Activated CD4-positive, alpha-beta T cell treated with anti-CD3 and anti-CD28 coated beads, Interleukin-2, Interleukin-4, amounts not matched to agents 100 ng/mL and 50 ng/mL, durations not matched to agents 16 hours and 8 hours (primary cell): ENCODE data around the gene EIF6.
A peak's percentile ranks its signal among the peaks of the same experiment; 100 is the strongest.
"Not testable (repeated sequence)": the region's sequence is repeated elsewhere in the genome, so short reads cannot be mapped to it uniquely, and the experiment has no call there.

ENCODE experiments used
- DNase-seq: peaks from one replicate; pipeline ENCODE4 v3.0.0-alpha.2; 2020; ENCODE audit warnings: low spot score

Gene EIF6

DNA sequence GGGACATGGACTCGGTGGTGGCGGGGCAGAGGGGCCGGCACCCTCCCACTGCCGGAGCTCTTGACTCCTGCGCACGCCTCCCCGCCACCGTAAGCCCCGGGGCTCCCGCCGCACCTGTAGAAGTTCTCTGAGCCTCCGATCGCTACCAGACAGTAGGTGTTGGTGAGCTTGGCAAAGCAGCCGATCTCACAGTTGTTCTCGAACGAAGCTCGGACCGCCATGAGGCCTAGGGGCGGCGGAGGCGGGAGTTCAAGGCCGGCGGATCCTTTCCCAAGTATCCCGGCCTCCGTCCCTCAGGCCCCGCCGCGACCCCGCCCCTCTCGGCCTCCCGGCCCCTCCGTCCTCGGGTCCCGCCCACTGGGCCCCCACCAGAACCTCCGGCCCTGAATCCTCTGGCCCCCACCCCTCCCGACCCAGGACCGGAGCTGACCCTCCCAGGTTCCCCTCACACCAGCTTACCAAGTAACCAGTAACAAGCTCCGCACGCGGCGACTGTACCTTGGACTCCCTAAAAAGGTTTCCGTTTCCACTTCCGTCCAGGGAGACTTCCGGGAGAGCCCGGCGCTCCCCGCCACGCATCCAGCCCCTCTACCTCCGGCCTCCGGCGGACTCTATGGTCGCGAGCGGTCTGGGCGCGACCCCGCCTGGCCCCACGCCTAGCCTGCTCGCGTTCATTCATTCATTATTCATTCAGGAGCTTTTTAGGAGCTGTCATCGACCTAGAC, at the start of gene EIF6:
Gene EIF6, minus strand, starts transcription at position 506 of the 725 bp plus-strand sequence. Its CDS starts 285 bp downstream, at position 221.
- DNase-seq = peak; percentile 88

DNA sequence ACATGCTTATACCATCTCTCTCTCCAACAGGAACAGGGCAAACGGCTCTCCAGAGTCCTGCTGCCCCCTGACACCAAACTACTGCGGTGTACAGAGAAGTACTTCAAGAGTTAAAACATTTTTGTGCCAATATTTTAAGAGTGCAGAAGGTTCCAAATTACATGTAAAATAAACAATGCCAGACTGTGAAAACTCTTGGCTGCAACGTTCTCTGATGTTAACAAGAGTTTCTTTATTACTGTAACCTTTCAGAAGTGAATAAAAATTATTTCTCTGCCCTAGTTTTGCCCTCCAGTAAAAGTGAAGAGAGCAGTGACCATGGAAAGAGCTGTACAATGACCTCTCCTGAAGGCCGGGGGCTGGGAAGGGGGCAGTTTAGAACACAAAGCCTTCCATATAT, 49.0 kb upstream of the EIF6 start:
- DNase-seq = no peak

DNA sequence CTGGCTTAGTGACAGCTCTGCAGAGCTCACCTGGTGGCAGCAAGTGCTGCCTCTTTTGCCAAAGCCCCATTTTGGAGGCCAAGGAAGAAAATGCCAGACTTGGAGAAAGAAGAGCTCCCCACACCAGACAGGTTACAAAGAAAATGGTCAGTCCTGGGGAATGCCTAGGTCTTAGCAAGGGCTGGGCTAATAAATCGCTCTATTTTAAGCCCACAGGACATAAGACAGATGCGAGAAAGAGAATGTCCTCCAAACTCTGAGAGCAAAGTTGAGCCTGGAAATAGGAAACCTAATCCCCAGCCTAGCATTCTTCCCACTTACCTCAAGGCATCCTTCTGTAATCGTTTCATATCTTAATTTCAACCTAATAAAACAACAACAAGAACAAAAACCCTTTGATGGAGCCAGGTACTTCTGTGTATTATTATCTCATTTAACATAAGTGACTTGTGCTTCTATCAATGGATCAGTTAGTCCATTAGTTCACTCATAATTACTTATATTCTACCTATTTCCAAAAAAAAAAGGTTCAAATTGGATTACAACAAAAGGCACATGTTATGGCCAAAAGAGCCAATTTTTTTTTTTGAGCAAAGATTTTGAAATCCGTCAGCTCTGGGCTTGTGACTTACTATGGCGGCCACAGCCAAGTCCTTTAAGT, 48.1 kb upstream of the EIF6 start:
- no peak for DNase-seq

DNA sequence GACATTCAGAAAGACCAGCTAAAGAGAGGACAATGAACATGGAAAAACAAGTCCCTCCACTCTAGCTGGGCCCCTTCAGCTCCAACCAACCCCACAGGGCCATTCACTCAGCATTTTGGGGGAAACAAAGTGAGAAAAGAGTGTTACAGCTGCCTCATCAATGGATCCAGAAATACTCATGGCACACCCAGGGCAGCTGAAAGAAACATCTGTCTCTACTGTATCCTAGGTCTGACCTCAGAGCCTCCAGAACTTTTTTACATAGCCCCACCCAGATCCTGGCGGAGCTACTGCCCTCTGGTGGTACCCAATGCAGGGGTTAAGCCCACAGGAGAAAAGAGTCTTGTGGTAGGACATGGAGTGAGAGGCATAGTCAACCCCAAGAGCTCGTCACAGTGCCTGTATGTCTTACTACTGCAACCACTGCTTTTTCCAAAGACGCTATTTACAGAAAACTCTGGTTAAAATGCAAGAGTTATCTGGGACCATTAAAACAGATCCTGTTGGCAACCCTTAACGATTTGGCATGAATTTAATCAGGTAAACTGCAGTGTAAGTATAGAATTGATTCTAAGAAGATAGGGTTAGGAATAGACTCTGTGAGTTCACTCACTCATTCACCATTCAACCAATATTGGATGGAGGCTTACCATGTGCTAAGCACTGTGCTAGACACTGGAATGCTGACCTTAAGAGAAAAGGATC, 45.0 kb upstream of the EIF6 start:
- peak; percentile 79 for DNase-seq

DNA sequence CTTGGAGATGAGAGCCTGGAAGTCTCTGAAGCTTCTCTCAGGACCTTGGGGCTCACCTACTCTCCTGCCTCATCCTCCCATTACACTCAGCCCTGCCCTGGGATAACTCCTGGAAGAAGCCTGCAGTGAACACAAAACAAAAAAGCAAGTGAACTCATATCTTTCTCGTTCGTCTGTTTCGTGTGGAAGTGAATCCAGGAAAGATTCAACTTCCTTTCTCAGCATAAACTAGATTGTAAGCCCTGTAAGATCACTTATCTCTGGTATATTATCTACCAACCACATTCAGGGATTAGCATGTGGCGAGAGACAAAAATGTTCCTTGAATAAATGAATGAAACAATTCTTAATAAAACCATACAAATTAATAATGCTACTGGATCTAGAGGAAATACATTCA, 44.1 kb upstream of the EIF6 start:
- no peak for DNase-seq

DNA sequence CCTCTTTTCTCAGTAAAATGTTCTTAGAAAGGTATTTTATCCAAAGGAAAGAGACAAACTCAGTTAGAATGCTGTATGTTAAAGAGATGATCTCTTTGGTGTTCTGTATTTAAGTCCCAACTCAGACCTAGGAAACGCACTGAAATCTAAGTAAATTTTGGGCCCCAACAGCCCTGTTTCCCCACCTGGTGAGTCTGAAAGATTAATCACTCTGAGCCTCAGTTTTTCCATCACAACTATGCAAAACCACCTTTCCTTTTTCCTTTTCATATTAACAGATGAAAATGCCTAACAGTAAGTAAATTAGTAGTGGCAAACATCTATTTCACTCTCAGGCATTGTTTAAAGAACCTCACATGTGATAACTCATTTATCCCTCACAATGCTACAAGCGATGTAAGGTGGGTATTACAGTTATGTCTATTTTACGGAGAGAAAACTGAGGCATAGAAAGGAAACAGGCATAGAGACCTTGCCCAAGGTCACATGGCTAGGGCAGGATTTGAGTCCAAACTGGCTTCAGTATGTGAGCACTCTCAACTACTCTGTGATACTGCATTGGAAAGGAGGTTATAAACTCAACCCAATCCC, 43.6 kb upstream of the EIF6 start:
- no peak for DNase-seq

DNA sequence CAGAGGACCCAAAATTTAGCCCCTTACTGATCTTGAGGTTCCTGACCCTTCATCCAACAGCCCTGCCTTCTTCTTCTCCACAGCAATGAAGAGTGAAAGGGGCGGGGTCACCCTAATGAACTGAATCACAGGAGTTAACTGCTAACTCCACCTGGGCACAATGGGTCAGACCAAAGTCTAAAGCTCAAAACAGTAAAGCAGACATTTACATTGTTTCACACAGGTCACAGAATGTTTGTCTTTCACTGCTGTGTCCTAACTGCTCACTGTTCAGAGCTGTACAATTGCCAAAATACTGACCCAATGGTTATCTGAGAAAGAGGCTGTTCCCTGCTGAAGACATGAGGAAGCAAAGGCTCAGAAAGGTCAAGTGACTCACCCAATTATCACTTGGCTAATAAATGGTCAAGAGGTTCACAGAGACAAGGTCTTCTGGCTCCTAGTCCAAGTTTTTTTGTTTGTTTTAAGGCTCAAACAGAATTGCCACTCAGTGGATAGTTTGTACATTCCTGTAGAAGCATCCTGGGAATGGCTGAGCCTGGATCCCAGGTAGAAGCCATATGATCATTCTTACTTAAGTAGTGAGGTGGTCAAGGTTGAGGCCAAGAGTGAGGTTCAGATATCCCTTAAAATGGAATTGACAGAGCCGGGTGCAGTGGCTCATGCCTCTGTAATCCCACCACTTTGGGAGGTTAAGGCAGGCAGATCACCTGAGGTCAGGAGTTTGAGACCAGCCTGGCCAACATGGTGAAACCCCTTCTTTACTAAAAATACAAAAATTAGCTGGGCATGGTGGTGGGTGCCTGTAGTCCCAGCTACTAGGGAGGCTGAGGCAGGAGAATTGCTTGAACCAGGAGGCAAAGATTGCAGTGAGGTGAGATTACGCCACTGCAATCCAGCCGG, 42.8 kb upstream of the EIF6 start:
- no peak for DNase-seq

DNA sequence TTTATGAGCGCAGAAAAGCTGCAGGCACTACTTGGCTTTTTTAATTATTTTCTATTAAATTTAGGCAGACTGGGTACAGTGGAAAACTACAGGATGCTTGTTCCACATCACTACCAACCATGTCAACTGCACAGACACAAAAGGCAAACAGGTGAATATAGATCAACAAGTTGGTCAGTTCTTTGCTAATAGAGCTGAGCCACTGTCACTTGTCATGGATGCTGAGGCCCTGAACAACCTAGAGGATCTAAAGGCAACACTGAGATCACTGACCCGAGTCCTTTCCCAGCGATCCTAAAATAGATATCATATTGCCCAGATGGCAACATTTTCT, 42.1 kb upstream of the EIF6 start:
- no peak for DNase-seq

DNA sequence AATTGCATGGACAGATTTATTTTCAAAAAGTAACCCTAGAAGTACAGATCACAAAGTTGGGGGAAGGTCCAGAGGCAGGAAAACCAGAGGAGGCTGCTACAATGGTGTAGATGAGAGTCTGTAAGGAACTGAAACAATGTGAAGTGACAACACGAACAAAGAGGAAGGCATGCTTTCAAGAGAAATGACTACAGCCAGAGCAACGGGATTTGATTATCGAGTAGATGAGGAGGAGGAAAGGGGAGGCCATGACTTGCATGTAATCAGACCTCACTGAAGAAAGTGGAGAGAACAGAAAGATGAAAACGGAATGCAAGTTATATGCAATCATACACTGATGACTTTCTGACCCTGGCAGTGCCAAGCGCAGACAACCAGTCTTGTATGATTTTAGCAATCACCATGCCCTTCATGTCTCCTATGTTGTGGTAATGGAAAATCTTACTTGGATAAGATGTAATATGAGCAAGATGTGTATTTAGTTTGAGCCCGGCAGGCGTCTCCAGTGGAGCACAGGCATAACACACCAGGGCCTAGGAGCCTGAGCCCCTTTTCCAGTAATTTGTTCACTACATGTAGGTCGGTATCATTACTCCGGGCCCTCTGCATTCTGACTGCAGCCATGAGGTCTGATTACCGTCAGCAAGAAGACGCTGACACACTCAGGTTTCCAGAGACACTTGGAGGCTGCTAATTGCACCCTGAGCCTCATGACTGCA, 41.6 kb upstream of the EIF6 start:
- DNase-seq = no peak

DNA sequence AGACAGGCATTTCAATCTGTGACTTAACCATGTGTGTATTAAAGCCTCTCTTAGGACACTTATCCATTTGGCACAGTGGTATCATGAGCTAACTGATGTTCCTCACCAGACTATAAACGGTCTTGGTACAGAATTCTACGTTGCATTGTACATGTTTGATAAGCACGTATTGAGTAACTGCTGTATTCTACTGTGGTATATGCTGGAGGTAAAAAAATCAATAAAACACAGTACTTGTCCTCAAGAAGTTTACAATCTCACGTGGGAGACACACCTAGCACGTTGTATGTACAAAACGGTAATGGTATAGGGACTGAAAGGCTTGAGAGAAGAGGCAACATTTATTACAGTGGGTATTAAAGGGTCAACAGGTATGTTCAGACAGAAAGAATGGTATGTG, 40.8 kb upstream of the EIF6 start:
- no peak for DNase-seq

DNA sequence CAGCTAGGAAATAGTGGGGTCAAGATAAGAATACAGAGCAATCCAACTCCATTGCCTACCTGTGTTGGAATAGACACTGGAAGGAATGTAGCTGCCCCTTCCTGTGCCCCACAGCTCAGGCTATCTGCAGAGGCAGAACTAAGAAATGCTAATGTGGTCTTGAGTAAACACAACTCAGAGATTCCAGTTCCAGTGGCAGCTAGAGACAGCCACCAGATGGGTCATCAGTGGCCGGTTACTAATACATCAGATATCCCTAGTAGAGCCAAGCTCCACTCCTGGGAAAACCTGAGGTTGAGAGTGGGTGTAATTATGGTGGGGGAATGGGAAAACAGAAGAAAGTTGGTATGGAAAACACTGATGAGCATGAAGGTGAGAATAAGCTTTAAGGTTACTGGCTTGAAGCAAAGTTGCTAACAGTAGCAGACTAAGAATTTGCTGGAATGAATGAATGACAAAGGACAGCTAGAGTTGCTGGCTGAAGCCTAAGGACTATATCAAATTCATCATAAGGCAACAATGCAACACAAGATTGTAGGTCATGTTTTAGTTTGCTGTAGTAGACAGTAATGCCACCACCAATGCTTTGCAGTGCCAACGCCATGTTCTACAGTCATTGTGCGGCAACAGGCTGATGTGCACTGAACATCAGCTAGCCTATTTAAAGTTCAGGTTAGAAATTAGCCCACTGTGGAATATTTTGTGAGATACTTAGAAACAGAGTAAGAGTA, 36.0 kb upstream of the EIF6 start:
- no peak for DNase-seq

DNA sequence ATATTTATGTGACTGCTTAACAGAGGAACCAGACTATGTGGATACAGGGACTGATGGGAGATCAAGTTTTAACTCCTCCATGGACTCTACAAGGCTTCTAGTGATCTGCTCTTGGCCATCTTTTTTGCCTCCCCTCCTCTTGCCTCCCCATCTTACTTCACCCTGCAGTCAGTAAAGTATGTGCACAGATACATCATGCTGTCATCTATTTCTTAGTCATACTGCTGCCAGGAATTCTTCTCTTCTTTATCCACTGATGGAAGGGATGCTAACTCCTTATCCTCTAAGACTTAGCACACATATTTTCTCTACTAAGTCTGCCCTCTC, 35.3 kb upstream of the EIF6 start:
- DNase-seq = no peak

DNA sequence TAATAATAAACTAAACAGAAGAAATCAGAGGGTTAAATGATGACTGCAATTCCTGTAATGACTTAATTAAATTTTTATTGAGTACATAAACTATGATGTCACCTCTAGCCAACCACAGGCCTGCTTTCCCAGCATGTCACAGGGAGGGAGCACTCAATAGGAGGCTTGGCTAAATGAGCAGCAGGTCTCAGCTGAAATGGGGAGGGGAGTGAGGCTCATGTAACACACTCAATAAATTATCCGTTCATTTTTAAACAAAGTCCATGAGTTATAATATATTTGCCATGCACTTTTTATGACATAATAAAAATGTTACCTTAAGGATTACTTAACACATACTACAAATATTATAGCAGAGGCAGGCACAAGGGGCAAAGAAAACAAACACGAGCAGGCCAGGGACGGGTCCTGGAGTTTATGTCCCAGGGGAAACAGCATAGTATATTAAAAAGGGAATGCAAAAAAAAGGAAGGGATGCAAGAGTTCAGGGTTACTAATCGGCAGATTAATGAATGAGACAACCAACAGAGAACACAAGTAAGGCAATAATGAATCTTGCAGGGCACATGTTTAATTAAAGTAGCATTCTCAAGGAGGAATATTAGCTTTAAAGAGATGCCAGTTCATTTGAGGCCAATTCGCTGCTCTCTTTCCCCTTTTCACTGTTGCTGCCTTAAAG, 34.8 kb upstream of the EIF6 start:
- DNase-seq = no peak

DNA sequence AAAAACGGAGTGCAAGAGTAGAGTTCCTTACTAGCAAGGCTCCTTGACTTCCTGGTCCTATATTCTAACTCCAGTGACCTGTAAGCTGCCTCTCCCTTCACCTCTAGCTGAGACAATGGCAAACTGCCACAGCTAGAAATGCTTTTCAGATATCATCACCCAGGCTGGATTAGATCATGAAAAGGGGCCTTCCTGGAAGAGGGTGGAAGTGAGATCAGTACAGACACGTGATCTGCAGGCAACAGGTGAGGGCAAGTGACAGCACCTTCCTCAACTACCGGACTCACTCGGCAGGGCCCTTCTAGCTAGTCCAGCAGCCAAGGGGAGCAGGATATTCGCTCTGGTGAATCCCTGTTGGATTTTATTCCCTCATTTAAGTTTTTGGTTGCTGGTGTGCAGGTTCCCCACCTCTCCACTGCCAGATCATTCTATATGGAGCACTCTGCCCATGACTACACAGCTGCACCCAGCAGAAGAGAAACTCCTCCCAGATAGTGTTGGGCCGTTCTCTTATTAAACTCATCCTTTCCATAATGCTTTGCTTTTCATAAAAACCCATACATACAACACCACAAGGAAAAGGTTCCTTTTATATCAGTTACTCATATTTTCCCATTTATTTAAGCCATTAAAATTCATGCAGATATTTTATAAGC, 34.1 kb upstream of the EIF6 start:
- peak; percentile 51 for DNase-seq

DNA sequence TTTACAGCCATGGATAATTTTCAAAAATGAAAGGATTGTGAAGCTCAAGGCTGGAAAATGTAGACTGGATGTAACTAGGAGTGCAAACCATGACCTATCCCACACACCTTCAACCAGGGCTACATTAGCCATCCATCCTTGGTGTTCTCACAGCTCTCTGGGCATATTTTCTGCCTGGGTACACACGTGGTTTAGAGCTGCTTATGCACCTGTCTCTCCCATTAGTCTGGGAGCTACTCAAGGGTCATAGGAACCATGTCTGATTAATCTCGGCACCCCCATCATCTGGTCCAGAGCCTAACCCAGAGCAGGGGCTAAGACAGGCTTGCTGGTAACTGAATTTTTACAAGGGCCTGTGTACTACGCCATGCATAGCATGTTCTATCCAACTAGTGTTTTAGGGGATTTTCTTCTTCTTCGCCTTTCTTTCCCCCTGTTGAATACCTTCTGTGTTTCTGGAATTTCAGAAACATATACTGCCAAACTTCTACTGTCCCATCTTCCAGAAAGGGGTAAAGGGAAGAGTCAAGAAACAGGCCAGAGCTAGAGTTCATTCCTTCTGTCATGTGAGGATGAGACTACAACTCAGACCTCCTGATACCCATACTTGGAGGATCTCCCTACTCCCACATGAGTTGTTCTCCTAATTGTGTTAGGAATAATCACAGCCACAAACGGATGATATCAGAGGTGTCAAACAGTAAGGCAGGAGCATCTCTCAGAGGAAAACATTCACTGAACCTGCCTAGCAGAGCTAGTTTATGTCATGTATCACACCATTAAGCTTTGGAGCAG, 33.0 kb upstream of the EIF6 start:
- DNase-seq = no peak

DNA sequence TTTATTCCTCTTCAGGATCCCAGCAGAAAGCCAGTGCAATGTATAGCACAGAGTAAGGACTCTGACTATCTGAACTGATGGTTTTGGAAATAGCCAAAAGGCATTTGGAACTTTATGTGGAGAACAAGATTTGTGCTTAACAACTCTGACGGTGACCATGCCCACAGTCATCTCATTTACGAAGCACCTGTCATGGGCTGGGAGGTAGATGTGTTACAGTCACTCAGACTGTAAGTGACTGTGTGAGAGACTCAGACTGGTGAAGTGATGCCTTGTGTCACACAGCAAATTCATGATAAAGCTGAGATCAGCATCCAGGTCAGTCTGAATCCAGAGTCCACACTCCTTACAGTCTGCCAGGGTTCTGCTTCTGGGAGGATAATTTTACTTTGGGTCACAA, 31.5 kb upstream of the EIF6 start:
- DNase-seq = no peak

DNA sequence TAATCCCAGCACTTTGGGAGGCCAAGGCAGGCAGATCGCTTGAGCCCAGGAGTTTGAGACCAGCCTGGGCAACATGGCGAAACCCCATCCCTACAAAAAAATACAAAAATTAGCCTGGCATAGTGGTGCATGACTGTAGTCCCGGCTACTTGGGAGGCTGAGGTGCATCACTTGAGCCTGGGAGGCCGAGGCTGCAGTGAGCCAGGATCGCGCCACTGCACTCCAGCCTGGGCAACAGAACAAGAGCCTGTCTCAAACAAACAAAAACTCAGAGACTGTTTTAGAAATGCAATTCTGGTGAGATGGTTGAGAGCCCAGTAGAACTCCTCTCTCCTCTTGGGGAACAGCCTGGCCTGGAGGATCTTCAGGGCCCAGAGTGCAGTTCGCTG, 31.1 kb upstream of the EIF6 start:
- DNase-seq = not testable (repeated sequence)

DNA sequence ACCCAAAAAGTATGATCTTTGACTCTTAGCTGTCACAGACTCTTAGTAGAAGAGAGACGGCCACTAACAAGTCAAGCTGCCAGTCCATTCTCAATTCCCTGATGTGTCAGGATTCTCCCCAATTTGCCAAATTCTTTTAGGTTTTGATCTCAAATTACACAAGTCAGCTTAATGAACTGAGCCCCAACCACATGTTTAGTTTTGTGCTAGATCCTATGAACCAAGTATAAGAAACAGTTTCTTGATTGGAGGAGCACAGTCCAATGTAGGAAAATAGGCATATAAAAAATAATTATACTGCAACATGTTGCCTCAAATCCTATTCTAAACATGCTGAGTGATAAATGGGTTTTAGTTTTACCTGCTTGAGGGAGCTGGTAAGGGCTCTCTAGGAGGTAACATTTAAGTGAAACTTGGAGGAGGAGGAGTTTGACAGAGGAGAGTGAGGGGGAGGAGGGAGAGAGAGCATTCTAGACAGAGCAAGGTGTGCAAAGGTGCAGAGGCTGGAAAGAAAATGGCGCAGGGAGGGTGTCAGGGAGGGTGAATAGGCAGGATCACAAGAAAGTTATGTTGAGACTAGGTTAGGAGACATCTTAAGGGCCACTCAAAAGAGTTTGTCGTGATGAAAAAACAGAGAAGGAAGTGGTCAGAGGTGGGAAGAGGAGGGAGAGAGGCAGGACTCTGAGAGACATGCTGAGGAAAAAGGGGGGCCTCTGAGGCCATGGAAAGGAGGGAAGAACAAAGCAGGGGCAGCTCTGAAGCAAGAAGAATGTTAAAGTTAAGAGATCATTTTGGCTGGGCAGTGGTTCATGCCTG, 30.5 kb upstream of the EIF6 start:
- peak; percentile 41 for DNase-seq
